GM12878 (cell line): ENCODE results near the gene ADGRV1. TPM values are rescaled to one million over a fixed set of nuclear protein-coding genes. Genes with fewer than 3 reads are reported as not detected.

Source experiments
- ATAC-seq: fragments of 200-7000 bp; cut with Tn5 transposase; 3 replicates; pipeline ENCODE4 v1.9.1; 2020; ENCODE audit warnings: mild to moderate bottlenecking, moderate library complexity
- BruUV-seq: library from RNA; stranded (reverse); fragments of 400-500 nt; replicated peaks from 2 replicates; lab custom pipeline; 2021; lab: Mats Ljungman, UMichigan
- CTCF ChIA-PET: fragments of 300-600 bp; sonication (Branson Sonifier 250); formaldehyde crosslinking; extraction: SDS; loops from one replicate; lab custom pipeline; 2021; ENCODE audit warnings: inconsistent platforms; lab: Yijun Ruan, JAX
- POLR2A ChIA-PET: fragments of 350-600 bp; formaldehyde crosslinking; extraction: SDS; loops from one replicate; lab custom pipeline; 2021; ENCODE audit warnings: inconsistent platforms; lab: Charles Lee
- RAD21 ChIA-PET: fragments of 300-600 bp; sonication (Branson Sonifier 250); formaldehyde crosslinking; loops from one replicate; lab custom pipeline; 2023; ENCODE audit warnings: antibody characterized with exemption; ENCODE audit not compliant: unreplicated experiment; lab: Charles Lee
- SMC1A ChIA-PET: fragments of 300-600 bp; sonication (Branson Sonifier 250); formaldehyde crosslinking; loops from one replicate; lab custom pipeline; 2023; ENCODE audit not compliant: unreplicated experiment, uncharacterized antibody; lab: Charles Lee
- DNase-seq: peaks from one replicate; pipeline ENCODE4 v3.0.0-alpha.2; 2011; ENCODE audit warnings: low read depth, low spot score
- FAIRE-seq: peaks from 3 replicates; lab custom pipeline; 2011; peaks lifted over from hg19 to GRCh38; lab: Jason Lieb, UNC
- H2AFZ ChIP-seq: 2 replicates; pipeline ENCODE4 v1.6.0; 2011; ENCODE audit warnings: low read depth, low read length, control low read depth; ENCODE audit not compliant: control insufficient read depth
- H3K27ac ChIP-seq: 2 replicates; pipeline ENCODE4 v1.5.1; 2011; ENCODE audit warnings: control low read depth; ENCODE audit not compliant: control insufficient read depth, insufficient read depth
- H3K27me3 ChIP-seq, 2 experiments: replicated peaks in 1 of 2; 2 replicates each; pipeline versions ENCODE4 v1.6.0 to v1.6.1; 2011; ENCODE audit warnings: low read length in 1 of 2; ENCODE audit not compliant: control insufficient read depth in 2 of 2, insufficient read depth in 2 of 2
- H3K36me3 ChIP-seq, 2 experiments: 2 replicates each; pipeline ENCODE4 v1.5.1; 2011; ENCODE audit warnings: low read length in 1 of 2; ENCODE audit not compliant: control insufficient read depth in 2 of 2, insufficient read depth in 2 of 2
- H3K4me1 ChIP-seq: 2 replicates; pipeline ENCODE4 v1.6.1; 2011; ENCODE audit warnings: mild to moderate bottlenecking, low read length, moderate library complexity, mixed read lengths; ENCODE audit not compliant: control insufficient read depth, insufficient read depth
- H3K4me2 ChIP-seq: 2 replicates; pipeline ENCODE4 v1.6.0; 2011; ENCODE audit warnings: control low read depth; ENCODE audit not compliant: control insufficient read depth, insufficient read depth
- H3K4me3 ChIP-seq: fragments of 200-600 bp; sonication (generic); 2 replicates; pipeline ENCODE4 v1.5.1; 2016
- H3K79me2 ChIP-seq: 2 replicates; pipeline ENCODE4 v1.6.0; 2011; ENCODE audit warnings: low read length; ENCODE audit not compliant: control insufficient read depth, insufficient read depth
- H3K9ac ChIP-seq: 2 replicates; pipeline ENCODE4 v1.8.0; 2011; ENCODE audit warnings: low read length, control low read depth, mixed read lengths; ENCODE audit not compliant: control insufficient read depth, insufficient read depth
- H3K9me3 ChIP-seq: replicated peaks from 3 replicates; pipeline ENCODE4 v1.5.1; 2011; ENCODE audit warnings: mild to moderate bottlenecking, low read length; ENCODE audit not compliant: control insufficient read depth, insufficient read depth
- H4K20me1 ChIP-seq: 2 replicates; pipeline ENCODE4 v1.6.0; 2011; ENCODE audit not compliant: control insufficient read depth, insufficient read depth
- CBX3 ChIP-seq: fragments of 200-600 bp; sonication (generic); IDR thresholded peaks from 2 replicates; pipeline ENCODE4 v1.6.1; 2016; ENCODE audit warnings: low read depth, borderline replicate concordance
- SP1 ChIP-seq: IDR thresholded peaks from one replicate; pipeline ENCODE4 v1.6.1; 2011; ENCODE audit warnings: low read depth, low read length
- SPI1 ChIP-seq: IDR thresholded peaks from 2 replicates; pipeline ENCODE4 v1.6.1; 2011; ENCODE audit warnings: low read depth, mild to moderate bottlenecking, low read length, moderate library complexity, borderline replicate concordance; ENCODE audit not compliant: insufficient read depth
- USF2 ChIP-seq: IDR thresholded peaks from 2 replicates; pipeline ENCODE4 v1.6.1; 2011; ENCODE audit warnings: low read depth, low read length, improper control_type of control experiment, borderline replicate concordance
- WRNIP1 ChIP-seq: IDR thresholded peaks from 2 replicates; pipeline ENCODE4 v1.6.1; 2011; ENCODE audit warnings: low read depth, low read length, improper control_type of control experiment, borderline replicate concordance
- WGBS: methylation state at CpG from one replicate; pipeline ENCODE4 v1.1.6; 2016; ENCODE audit warnings: low lambda C conversion rate; ENCODE audit not compliant: insufficient replicate concordance, insufficient coverage; ENCODE audit errors: missing lambda C conversion rate; 5-methylcytosine and 5-hydroxymethylcytosine counted together
- in situ Hi-C: fragments of 300-500 bp; cut with MboI; formaldehyde crosslinking; loops from 9 replicates; pipeline ENCODE4 v1.14.3; 2018; ENCODE audit warnings: mixed read lengths
- intact Hi-C: fragments of 100-400 bp; cut with micrococcal nuclease; formaldehyde crosslinking; loops from one replicate; pipeline ENCODE4 v1.14.2; 2022; ENCODE audit not compliant: unreplicated experiment
- polyA plus RNA-seq, 11 experiments: library from polyadenylated mRNA; depleted of rRNA in 4 of 11; unstranded in 6 of 11; stranded (reverse) in 5 of 11; fragments of >200 nt; fragmentation: Nextera tagmentation in 4 of 11; fragmentation: Illumina TruSeq in 1 of 11; extraction: Ambion mirVana in 4 of 11; extraction: Trizol in 1 of 11; gene quantifications; 1 replicate in 1 of 11; 2 replicates in 10 of 11; pipeline versions ENCODE4 v1.2.1 to v1.2.3, GENCODE V29; 2011 to 2016; ENCODE audit warnings: inconsistent platforms in 2 of 11, missing spikeins in 2 of 11, low read depth in 1 of 11
- total RNA-seq, 4 experiments: library from RNA; depleted of rRNA in 3 of 4; stranded (reverse); fragments of >200 nt in 3 of 4; fragmentation: Illumina TruSeq in 1 of 4; extraction: Trizol in 1 of 4; gene quantifications; 2 replicates each; pipeline versions ENCODE4 v1.2.1 to v1.2.3, GENCODE V29; 2013 to 2021
- TF ChIP-seq, protein P1 (sequence below): fragments of 450-650 bp; IDR thresholded peaks from 2 replicates; pipeline ENCODE4 v1.6.1; 2017; ENCODE audit warnings: mild to moderate bottlenecking

Gene ADGRV1
- total and polyA plus RNA-seq, 10 of the 15 experiments (the other 5 are each of a cell fraction or from before 2014, with no cell fraction given) = 0.04 to 8.1 (median 0.16) TPM; not detected in 1

DNA sequence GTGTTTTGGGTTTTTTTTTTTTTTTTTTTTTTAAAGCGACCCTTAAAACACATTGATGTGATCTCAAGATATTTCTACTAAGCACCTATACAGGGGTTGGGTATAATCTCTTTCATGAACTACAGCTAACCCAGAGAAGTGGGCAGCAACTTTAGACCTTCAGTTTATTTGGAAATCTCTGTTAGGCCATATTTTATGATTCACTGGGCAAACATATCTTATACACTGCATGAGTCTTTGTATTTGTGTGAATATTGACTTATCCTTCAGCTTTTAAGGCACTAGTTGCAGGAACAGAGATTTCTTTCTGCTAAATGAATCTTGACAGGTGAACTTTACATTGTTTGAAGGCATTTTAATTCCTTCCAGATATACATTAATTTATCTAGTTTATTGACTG, 630.2 kb downstream of the ADGRV1 start (continued):
- TF ChIP-seq, protein P1, sequence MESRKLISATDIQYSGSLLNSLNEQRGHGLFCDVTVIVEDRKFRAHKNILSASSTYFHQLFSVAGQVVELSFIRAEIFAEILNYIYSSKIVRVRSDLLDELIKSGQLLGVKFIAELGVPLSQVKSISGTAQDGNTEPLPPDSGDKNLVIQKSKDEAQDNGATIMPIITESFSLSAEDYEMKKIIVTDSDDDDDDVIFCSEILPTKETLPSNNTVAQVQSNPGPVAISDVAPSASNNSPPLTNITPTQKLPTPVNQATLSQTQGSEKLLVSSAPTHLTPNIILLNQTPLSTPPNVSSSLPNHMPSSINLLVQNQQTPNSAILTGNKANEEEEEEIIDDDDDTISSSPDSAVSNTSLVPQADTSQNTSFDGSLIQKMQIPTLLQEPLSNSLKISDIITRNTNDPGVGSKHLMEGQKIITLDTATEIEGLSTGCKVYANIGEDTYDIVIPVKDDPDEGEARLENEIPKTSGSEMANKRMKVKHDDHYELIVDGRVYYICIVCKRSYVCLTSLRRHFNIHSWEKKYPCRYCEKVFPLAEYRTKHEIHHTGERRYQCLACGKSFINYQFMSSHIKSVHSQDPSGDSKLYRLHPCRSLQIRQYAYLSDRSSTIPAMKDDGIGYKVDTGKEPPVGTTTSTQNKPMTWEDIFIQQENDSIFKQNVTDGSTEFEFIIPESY = no peak
- TF ChIP-seq CBX3 (no peak), SP1 (no peak), WRNIP1 (no peak)

DNA sequence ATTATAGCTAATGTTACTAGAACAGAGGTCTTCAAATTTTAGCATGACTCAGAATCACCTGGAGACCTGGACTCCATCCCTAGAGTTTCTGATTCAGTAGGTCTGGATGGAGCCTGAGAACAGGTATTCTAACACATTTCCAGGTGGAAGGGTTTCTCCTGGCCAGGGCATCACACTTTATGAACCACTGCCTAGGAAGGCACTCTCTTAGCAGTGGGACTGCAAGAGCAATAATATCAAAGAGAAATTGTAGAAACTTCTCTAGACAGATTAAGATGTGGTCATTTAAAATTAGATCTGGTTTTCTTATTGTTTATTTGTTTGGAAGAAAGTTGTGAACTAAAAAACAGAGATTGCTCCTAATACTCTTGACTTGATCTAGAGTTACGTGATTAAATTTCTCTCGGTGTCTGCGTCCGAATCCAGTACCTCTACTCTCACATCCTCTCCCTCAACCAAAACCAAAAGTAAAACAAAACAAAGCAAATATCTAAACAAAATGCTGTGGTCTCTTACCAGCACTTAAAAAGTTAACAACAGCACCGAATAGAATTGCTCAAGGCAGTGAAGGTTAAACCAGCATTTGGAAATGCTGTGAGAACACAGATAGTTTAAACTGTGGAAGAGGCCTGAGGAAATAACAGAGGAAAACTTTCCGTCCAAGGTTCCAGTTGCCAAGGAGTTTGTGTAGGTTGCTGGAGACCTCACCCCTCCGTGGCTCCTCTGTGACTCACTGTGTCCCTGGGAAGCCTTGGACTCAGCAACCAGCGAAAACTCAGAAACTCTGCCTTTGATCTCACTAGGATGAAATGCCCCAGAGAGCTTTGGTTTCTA, 631.1 kb downstream of the ADGRV1 start:
- DNase-seq = no peak
- intact Hi-C loops = no loop called here
- in situ Hi-C loops = no loop called here
- H3K9me3 ChIP-seq = no peaks in the 10 kb centered on the region
- H3K79me2 ChIP-seq = no peaks in the 10 kb centered on the region
- POLR2A ChIA-PET = no interaction called here
- H2AFZ ChIP-seq = no peak overlapping the region
- no peaks in the 10 kb centered on the region for H3K36me3 ChIP-seq
- no peak for FAIRE-seq
- H3K4me3 ChIP-seq = no peak overlapping the region
- WGBS = 42% methylated on average over 8 of the region's 8 CpGs
- TF ChIP-seq SPI1 (0 out of 2 replicates have a peak, but pooled peaks have one; percentile 18), USF2 (no peak)
- TF ChIP-seq, all 136 proteins: peak for 1
- Histone ChIP-seq H3K9ac (no peak overlapping the region), H3K27me3 (no peaks in the 10 kb centered on the region), H3K4me1 (no peaks in the 10 kb centered on the region), H4K20me1 (no peaks in the 10 kb centered on the region), H3K27ac (no peak overlapping the region), H3K4me2 (no peak overlapping the region)
- ChIA-PET CTCF (no interaction called here), RAD21 (no interaction called here), SMC1A (interaction anchor here (0.8 to 1.0 kb wide), 2 partner anchors 189 to 196 kb away, joined by 3 read pairs; no protein-coding TSS in a partner anchor)
- ATAC-seq = no peak; the same call in 1 of the 3 replicates
- BruUV-seq = no TSS peak
